Right cardiac atrium (tissue), 5 donors: ENCODE measurements around the gene RAB12. TPM values are rescaled to one million over a fixed set of nuclear protein-coding genes. Genes with fewer than 3 reads are reported as not detected.
"Not testable (repeated sequence)": the region's sequence is repeated elsewhere in the genome, so short reads cannot be mapped to it uniquely, and the experiment has no call there.

Experiments
- ATAC-seq, 2 donors: fragments of 200-7000 bp; cut with Tn5 transposase; one replicate each; pipeline versions ENCODE4 v1.8.0 to v1.9.1; 2020; ENCODE audit warnings: moderate library complexity in 2 of 2, mild to moderate bottlenecking in 1 of 2
- DNase-seq, 3 donors: peaks; one replicate each; pipeline ENCODE4 v3.0.0-alpha.2; 2020
- H3K27ac ChIP-seq: one replicate; pipeline ENCODE4 v1.5.1; 2013; ENCODE audit warnings: mild to moderate bottlenecking, low read length, control low read depth, moderate library complexity
- H3K27me3 ChIP-seq: one replicate; pipeline ENCODE4 v1.6.1; 2013; ENCODE audit not compliant: control insufficient read depth, insufficient read depth
- H3K4me1 ChIP-seq: one replicate; pipeline ENCODE4 v1.6.1; 2013; ENCODE audit warnings: low read length; ENCODE audit not compliant: control insufficient read depth, insufficient read depth
- H3K4me3 ChIP-seq: one replicate; pipeline ENCODE4 v1.5.1; 2013; ENCODE audit warnings: low read length, control low read depth
- H3K9me3 ChIP-seq: one replicate; pipeline ENCODE4 v1.6.1; 2013; ENCODE audit warnings: low read length; ENCODE audit not compliant: control insufficient read depth
- WGBS: extraction: QIAGEN DNeasy Blood & Tissue Kit; methylation state at CpG from one replicate; pipeline ENCODE4 v1.1.7; 2013; 5-methylcytosine and 5-hydroxymethylcytosine counted together
- intact Hi-C, 4 donors: fragments of 100-400 bp; cut with DNase I; formaldehyde crosslinking; loops; one replicate each; pipeline versions ENCODE4 v1.11.0 to v1.14.0; 2022 to 2023
- polyA plus RNA-seq: library from polyadenylated mRNA; stranded (reverse); fragments of 200-250 nt; gene quantifications from one replicate; pipeline ENCODE4 v1.2.3, GENCODE V29; 2013
- total RNA-seq, 4 donors: library from RNA; stranded (reverse); fragmentation: NEBNext Ultra II Directional; extraction: Animal tissue kit (Norgen Biotek cat#: 25700); gene quantifications; one replicate each; pipeline ENCODE4 v1.2.1, GENCODE V29; 2021
- donor health status: healthy with polysubstance abuse.
- donor health status: DM: no; HTN: yes; CAD: no.
- donor health status: DM: no; HTN: no; CAD: no.
- donor health status: DM: no; HTN: yes; CAD: no; lungs with severe emphysema.
- donor health status: DM: yes; HTN: yes; CAD: no.

Gene RAB12
- total and polyA plus RNA-seq, 5 donors, result 76.4 to 112 (median 101) TPM

GRCh38 chr18:8627107-8627472 lies 17.9 kb downstream of the RAB12 start:
- intact Hi-C loops, result no loop called here
- DNase-seq, result no peak
- Histone ChIP-seq H3K27ac (no peak overlapping the region), H3K9me3 (no peaks in the 10 kb centered on the region), H3K27me3 (no peaks in the 10 kb centered on the region), H3K4me1 (no peaks in the 10 kb centered on the region), H3K4me3 (no peak overlapping the region)
- ATAC-seq, result peak; percentile 43 to 54
- 69% methylated on average over 11 of the region's 11 CpGs for WGBS

DNA sequence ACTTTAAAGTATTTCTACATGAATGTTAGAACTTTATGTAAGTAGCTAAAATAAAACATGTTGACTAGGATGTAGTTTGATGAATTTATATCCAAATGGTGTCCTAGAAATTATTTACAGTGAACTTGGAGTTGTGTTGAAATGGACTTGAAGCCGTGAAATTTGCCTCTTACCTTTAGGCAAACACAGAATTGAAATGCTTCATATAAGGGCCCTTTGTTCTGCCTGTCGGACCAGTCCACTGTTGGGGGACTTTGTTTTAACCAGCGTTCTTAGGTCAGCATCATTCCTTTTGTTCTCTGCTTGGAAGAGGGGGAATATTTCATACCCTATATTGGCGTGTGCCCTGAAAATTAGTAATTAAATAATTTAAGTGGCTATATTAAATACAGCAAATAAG lies 18.3 kb downstream of the RAB12 start:
- H3K9me3 ChIP-seq, result no peaks in the 10 kb centered on the region
- H3K27ac ChIP-seq, result no peak overlapping the region
- ATAC-seq (no peak), DNase-seq (no peak)
- H3K4me1 ChIP-seq, result no peaks in the 10 kb centered on the region
- no peak overlapping the region for H3K4me3 ChIP-seq
- no peaks in the 10 kb centered on the region for H3K27me3 ChIP-seq
- WGBS, result 88% methylated on average over 4 of the region's 4 CpGs
- intact Hi-C loops, result no loop called here

DNA sequence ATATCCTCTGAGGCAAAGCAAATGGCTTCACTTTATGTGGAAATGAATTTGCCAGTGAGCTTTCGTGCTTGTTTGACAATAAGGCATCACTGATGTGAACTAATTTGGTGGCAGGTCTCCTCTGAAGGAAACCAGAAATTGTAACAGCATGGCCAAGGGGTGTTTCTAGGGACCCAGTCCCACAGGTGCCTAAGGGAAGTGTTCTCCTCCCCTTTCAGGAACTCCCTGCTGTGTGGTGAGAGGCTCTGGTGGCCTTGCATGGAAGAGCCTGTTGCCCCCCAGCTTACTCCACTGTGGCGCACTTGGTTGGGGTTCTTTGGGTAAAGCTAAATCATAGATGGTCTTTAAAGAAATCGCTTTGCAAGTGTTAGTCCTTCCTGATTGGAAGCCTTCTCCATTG lies 20.4 kb downstream of the RAB12 start:
- intact Hi-C loops, result no loop called here
- ATAC-seq (no peak), DNase-seq (no peak)
- Histone ChIP-seq H3K9me3 (no peaks in the 10 kb centered on the region), H3K27ac (no peak overlapping the region), H3K4me1 (no peaks in the 10 kb centered on the region), H3K27me3 (no peaks in the 10 kb centered on the region), H3K4me3 (no peak overlapping the region)
- WGBS, result 98% methylated on average over 3 of the region's 3 CpGs

DNA sequence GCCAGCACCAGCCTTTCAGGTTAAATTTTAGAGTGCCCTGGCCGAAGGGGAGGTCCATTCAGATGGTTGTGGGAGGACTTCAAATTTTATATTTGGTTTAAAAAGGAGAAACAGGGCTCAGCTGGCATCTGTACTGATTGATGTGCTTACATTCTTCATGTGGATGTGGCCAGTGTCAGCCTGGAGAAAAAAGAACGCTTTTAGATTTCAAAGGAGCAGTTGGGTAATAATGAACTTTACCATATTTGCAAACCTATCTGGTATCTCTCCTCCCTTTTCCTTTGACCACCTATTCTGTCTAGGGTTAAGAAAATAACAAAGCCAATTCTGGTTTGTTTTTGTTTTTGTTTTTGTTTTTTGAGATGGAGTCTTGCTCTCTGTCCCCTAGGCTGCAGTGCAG lies 21.3 kb downstream of the RAB12 start:
- Histone ChIP-seq H3K9me3 (no peaks in the 10 kb centered on the region), H3K27me3 (no peaks in the 10 kb centered on the region), H3K4me1 (no peaks in the 10 kb centered on the region), H3K27ac (no peak overlapping the region), H3K4me3 (no peak overlapping the region)
- DNase-seq, result no peak
- intact Hi-C loops, result no loop called here
- 92% methylated on average over 2 of the region's 2 CpGs for WGBS
- ATAC-seq, result no peak

GRCh38 chr18:8631265-8631664 lies 22.0 kb downstream of the RAB12 start:
- intact Hi-C loops, result no loop called here
- peak in 1 of 2 donors; percentile 26 for ATAC-seq

DNA sequence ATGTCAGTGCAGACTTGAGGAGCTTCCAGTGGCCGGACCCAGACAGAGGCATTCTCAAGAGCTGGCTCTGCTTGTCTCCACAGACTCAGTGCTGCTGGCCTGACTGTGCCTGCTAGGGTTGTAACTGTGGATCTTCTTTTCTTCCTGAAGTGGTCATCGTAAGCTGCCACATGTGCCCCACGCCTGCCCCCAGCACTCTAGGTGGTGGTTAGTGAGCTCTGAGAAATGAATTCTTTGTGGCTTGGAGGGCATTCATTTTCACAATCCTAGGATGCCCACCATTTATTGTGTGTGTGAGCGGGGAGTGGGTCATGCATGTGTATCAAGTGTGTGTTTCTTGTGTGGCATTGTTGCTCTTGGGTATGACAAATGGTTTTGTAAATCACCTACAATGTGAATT lies 23.1 kb downstream of the RAB12 start:
- Histone ChIP-seq H3K9me3 (no peaks in the 10 kb centered on the region), H3K4me1 (no peaks in the 10 kb centered on the region), H3K27me3 (no peaks in the 10 kb centered on the region), H3K27ac (no peak overlapping the region), H3K4me3 (no peak overlapping the region)
- WGBS, result 98% methylated on average over 4 of the region's 4 CpGs
- DNase-seq (no peak), ATAC-seq (no peak)
- intact Hi-C loops, result no loop called here

More at GRCh38 chr18:8631265-8631664, 22.0 kb downstream of the RAB12 start:
- H3K4me3 ChIP-seq, result no peak overlapping the region
- no peaks in the 10 kb centered on the region for H3K4me1 ChIP-seq
- no peak overlapping the region for H3K27ac ChIP-seq
- H3K9me3 ChIP-seq, result no peaks in the 10 kb centered on the region
- 95% methylated on average over 5 of the region's 5 CpGs for WGBS
- DNase-seq, result no peak
- no peaks in the 10 kb centered on the region for H3K27me3 ChIP-seq

- intact Hi-C loops, result no loop called here
- WGBS, result 93% methylated on average over 6 of the region's 6 CpGs
Measured at GRCh38 chr18:8634508-8634907, 25.3 kb downstream of the RAB12 start.

GRCh38 chr18:8635087-8635486 lies 25.9 kb downstream of the RAB12 start:
- ATAC-seq, result peak in 1 of 2 donors; percentile 21
- no peak overlapping the region for H3K27ac ChIP-seq
- 95% methylated on average over 3 of the region's 3 CpGs for WGBS
- H3K4me1 ChIP-seq, result no peaks in the 10 kb centered on the region
- H3K4me3 ChIP-seq, result no peak overlapping the region
- no peak for DNase-seq
- intact Hi-C loops, result no loop called here
- no peaks in the 10 kb centered on the region for H3K9me3 ChIP-seq
- no peaks in the 10 kb centered on the region for H3K27me3 ChIP-seq

More at GRCh38 chr18:8634508-8634907, 25.3 kb downstream of the RAB12 start:
- Histone ChIP-seq H3K4me1 (no peaks in the 10 kb centered on the region), H3K27ac (no peak overlapping the region), H3K27me3 (no peaks in the 10 kb centered on the region), H3K4me3 (no peak overlapping the region), H3K9me3 (no peaks in the 10 kb centered on the region)
- no peak for DNase-seq
- no peak for ATAC-seq

GRCh38 chr18:8639762-8640161 lies 30.5 kb downstream of the RAB12 start:
- ATAC-seq (no peak), DNase-seq (no peak)
- Histone ChIP-seq H3K9me3 (no peaks in the 10 kb centered on the region), H3K27me3 (no peaks in the 10 kb centered on the region), H3K4me3 (no peak overlapping the region), H3K27ac (no peak overlapping the region), H3K4me1 (no peaks in the 10 kb centered on the region)
- intact Hi-C loops, result no loop called here
- WGBS, result 95% methylated on average over 11 of the region's 11 CpGs

GRCh38 chr18:8643326-8643878 lies 34.2 kb downstream of the RAB12 start:
- ATAC-seq (no peak), DNase-seq (no peak)
- Histone ChIP-seq H3K4me1 (no peaks in the 10 kb centered on the region), H3K27ac (no peak overlapping the region), H3K27me3 (no peaks in the 10 kb centered on the region), H3K4me3 (no peak overlapping the region), H3K9me3 (no peaks in the 10 kb centered on the region)
- WGBS, result 45% methylated on average over 3 of the region's 3 CpGs
- intact Hi-C loops, result no loop called here

DNA sequence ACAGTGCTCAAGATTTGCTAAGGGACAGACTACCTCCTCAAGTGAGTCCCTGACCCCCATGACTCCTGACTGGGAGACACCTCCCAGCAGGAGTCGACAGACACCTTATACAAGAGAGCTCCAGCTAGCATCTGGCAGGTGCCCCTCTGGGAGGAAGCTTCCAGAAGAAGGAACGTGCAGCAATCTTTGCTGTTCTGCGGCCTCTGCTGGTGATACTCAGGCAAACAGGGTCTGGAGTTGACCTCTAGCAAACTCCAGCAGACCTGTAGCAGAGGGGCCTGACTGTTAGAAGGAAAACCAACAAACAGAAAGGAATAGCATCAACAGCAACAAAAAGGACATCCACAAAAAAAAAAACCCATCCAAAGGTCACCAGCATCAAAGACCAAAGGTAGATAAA lies 38.1 kb downstream of the RAB12 start:
- H3K4me1 ChIP-seq, DNase-seq, intact Hi-C loops, H3K9me3 ChIP-seq, H3K4me3 ChIP-seq, H3K27ac ChIP-seq, H3K27me3 ChIP-seq, ATAC-seq: not testable (repeated sequence)
- 75% methylated on average over 3 of the region's 3 CpGs for WGBS
